K562 (cell line): ENCODE data around the gene LAMB4. TPM values are rescaled to one million over a fixed set of nuclear protein-coding genes. Genes with fewer than 3 reads are reported as not detected.

ENCODE experiments used
- AFF1 ChIP-seq, 2 experiments: fragments of 450-650 bp; IDR thresholded peaks; 2 replicates each; pipeline ENCODE4 v1.6.1; 2018; ENCODE audit warnings: mild to moderate bottlenecking in 2 of 2, low read depth in 1 of 2; ENCODE audit not compliant: partially characterized antibody in 2 of 2
- ETV5 ChIP-seq: sonication (generic); formaldehyde crosslinking; IDR thresholded peaks from 2 replicates; pipeline ENCODE4 v1.4.0; 2020; ENCODE audit warnings: low read depth, mild to moderate bottlenecking, missing genetic modification reagents
- KLF10 ChIP-seq: fragments of 250-450 bp; sonication (Bioruptor Pico); IDR thresholded peaks from 2 replicates; pipeline ENCODE4 v1.6.1; 2021; ENCODE audit warnings: matching md5 sums
- SFPQ ChIP-seq: fragments of 200-400 bp; formaldehyde crosslinking; IDR thresholded peaks from 2 replicates; pipeline ENCODE4 v1.6.1; 2017; ENCODE audit warnings: mild to moderate bottlenecking, low read depth, low read length, moderate library complexity
- ZBTB11 ChIP-seq, 3 experiments: fragments of 200-800 bp in 1 of 3; fragments of 250-450 bp in 1 of 3; fragments of 450-650 bp in 1 of 3; sonication (Bioruptor Pico) in 1 of 3; sonication (Bioruptor generic) in 1 of 3; formaldehyde crosslinking in 1 of 3; IDR thresholded peaks; 2 replicates each; pipeline versions ENCODE4 v1.6.1 to v1.8.0; 2016 to 2022; ENCODE audit warnings: mild to moderate bottlenecking in 2 of 3, missing genetic modification characterization in 2 of 3, missing compliant biosample characterization in 1 of 3, moderate library complexity in 1 of 3
- ZBTB26 ChIP-seq: fragments of 450-650 bp; formaldehyde crosslinking; IDR thresholded peaks from 2 replicates; pipeline ENCODE4 v1.4.0; 2022; ENCODE audit warnings: missing genetic modification characterization
- polyA plus RNA-seq, 8 experiments: library from polyadenylated mRNA; depleted of rRNA in 4 of 8; stranded (reverse) in 5 of 8; unstranded in 3 of 8; fragments of >200 nt; fragmentation: Nextera tagmentation in 2 of 8; fragmentation: Illumina TruSeq in 1 of 8; extraction: Ambion mirVana in 2 of 8; extraction: Trizol in 1 of 8; gene quantifications; 2 replicates each; pipeline versions ENCODE4 v1.2.1 to v1.2.3, GENCODE V29; 2011 to 2014; ENCODE audit warnings: inconsistent platforms in 1 of 8, missing spikeins in 1 of 8
- total RNA-seq, 7 experiments: library from RNA; depleted of rRNA in 6 of 7; stranded (reverse); fragments of >200 nt in 6 of 7; fragmentation: Illumina TruSeq in 2 of 7; extraction: Trizol in 2 of 7; gene quantifications; 2 replicates each; pipeline versions ENCODE4 v1.2.1 to v1.2.3, GENCODE V29; 2011 to 2021; ENCODE audit warnings: low replicate concordance in 1 of 7

Gene LAMB4
- total and polyA plus RNA-seq, 9 of the 15 experiments (the other 6 are each of a cell fraction or from before 2014, with no cell fraction given) = 0.06 to 0.13 (median 0.07) TPM; not detected in 6

- TF ChIP-seq KLF10 (no peak), SFPQ (no peak), ZBTB26 (CRISPR knock-in tag) (no peak), ZBTB11 (CRISPR knock-in tag; IDR thresholded peaks at IDR 0.05) (no peak), ETV5 (CRISPR knock-in tag) (no peak), AFF1 (IDR thresholded peaks at IDR 0.05; ENCODE audit: low read depth in 1 of 2, partially characterized antibody in 2 of 2) (no peak)
Observed at GRCh38 chr7:108130261-108130660, at the start of gene LAMB4 (continued).
